H1 (cell line): Measurements from ENCODE around the gene SPOCK1. TPM values are rescaled to one million over a fixed set of nuclear protein-coding genes. Genes with fewer than 3 reads are reported as not detected.

Experiments
- CTCF ChIA-PET: fragments of 300-600 bp; sonication (Branson Sonifier 250); formaldehyde crosslinking; loops from one replicate; lab custom pipeline; 2021; ENCODE audit not compliant: partially characterized antibody; lab: Charles Lee
- POLR2A ChIA-PET: fragments of 300-600 bp; sonication (Branson Sonifier 250); formaldehyde crosslinking; loops from one replicate; lab custom pipeline; 2021; ENCODE audit warnings: inconsistent platforms; ENCODE audit not compliant: partially characterized antibody; lab: Charles Lee
- DNase-seq, 2 experiments: peaks; one replicate each; pipeline versions ENCODE4 v3.0.0 to v3.0.0-alpha.2; 2010 to 2022; ENCODE audit warnings: low spot score in 2 of 2, low read depth in 1 of 2, mixed read lengths in 1 of 2
- FAIRE-seq: peaks from 2 replicates; lab custom pipeline; 2011; peaks lifted over from hg19 to GRCh38; lab: Jason Lieb, UNC
- H2AFZ ChIP-seq: 2 replicates; pipeline ENCODE4 v1.8.1; 2012; ENCODE audit warnings: low read length, inconsistent platforms
- H2AK5ac ChIP-seq: 2 replicates; pipeline ENCODE4 v1.6.1; 2013; ENCODE audit warnings: low read depth, low read length
- H2BK120ac ChIP-seq: replicated peaks from 2 replicates; pipeline ENCODE3; 2013; ENCODE audit warnings: low read depth, low read length, inconsistent platforms
- H2BK12ac ChIP-seq: 2 replicates; pipeline ENCODE4 v1.6.1; 2013; ENCODE audit warnings: low read depth, low read length
- H2BK15ac ChIP-seq: 2 replicates; pipeline ENCODE4 v1.6.1; 2013; ENCODE audit warnings: low read length
- H2BK20ac ChIP-seq: 2 replicates; pipeline ENCODE4 v1.6.1; 2013; ENCODE audit warnings: low read length
- H2BK5ac ChIP-seq: 2 replicates; pipeline ENCODE4 v1.6.1; 2013; ENCODE audit warnings: low read depth, low read length
- H3K14ac ChIP-seq: 2 replicates; pipeline ENCODE4 v1.6.1; 2013; ENCODE audit warnings: inconsistent platforms; ENCODE audit not compliant: insufficient read length
- H3K18ac ChIP-seq: 2 replicates; pipeline ENCODE4 v1.6.1; 2013; ENCODE audit warnings: low read length; ENCODE audit errors: extremely low read depth
- H3K23ac ChIP-seq: 2 replicates; pipeline ENCODE4 v1.6.1; 2013; ENCODE audit warnings: inconsistent platforms; ENCODE audit not compliant: insufficient read length
- H3K23me2 ChIP-seq: 2 replicates; pipeline ENCODE4 v1.6.1; 2013; ENCODE audit warnings: low read depth, low read length
- H3K27ac ChIP-seq: 2 replicates; pipeline ENCODE4 v1.6.1; 2011; ENCODE audit warnings: low read depth, low read length, inconsistent platforms
- H3K27me3 ChIP-seq, 4 experiments: replicated peaks in 1 of 4; 1 replicate in 1 of 4; 2 replicates in 3 of 4; pipeline versions ENCODE4 v1.6.1 to v1.8.1; 2011 to 2013; ENCODE audit warnings: low read length in 3 of 4, mild to moderate bottlenecking in 3 of 4, inconsistent platforms in 2 of 4, mixed read lengths in 2 of 4, moderate library complexity in 1 of 4; ENCODE audit not compliant: control insufficient read depth in 3 of 4, insufficient read depth in 3 of 4; ENCODE audit errors: extremely low read depth in 1 of 4
- H3K36me3 ChIP-seq, 4 experiments: 2 replicates each; pipeline versions ENCODE4 v1.6.1 to v1.8.1; 2011 to 2013; ENCODE audit warnings: mild to moderate bottlenecking in 4 of 4, low read length in 3 of 4, moderate library complexity in 2 of 4, control low read depth in 1 of 4, inconsistent platforms in 1 of 4; ENCODE audit not compliant: insufficient read depth in 4 of 4, control insufficient read depth in 2 of 4
- H3K4ac ChIP-seq: replicated peaks from 2 replicates; pipeline ENCODE3; 2013; ENCODE audit warnings: low read length, low read depth, mixed read lengths, inconsistent platforms; ENCODE audit not compliant: insufficient read length
- H3K4me1 ChIP-seq, 4 experiments: replicated peaks in 1 of 4; 1 replicate in 1 of 4; 2 replicates in 3 of 4; pipeline versions ENCODE4 v1.6.1 to v1.8.1; 2011 to 2013; ENCODE audit warnings: low read length in 3 of 4, inconsistent platforms in 2 of 4, mixed read lengths in 1 of 4; ENCODE audit not compliant: insufficient read depth in 4 of 4, control insufficient read depth in 3 of 4
- H3K4me2 ChIP-seq, 2 experiments: 2 replicates each; pipeline versions ENCODE4 v1.6.1 to v1.8.1; 2011 to 2013; ENCODE audit warnings: low read depth in 2 of 2, low read length in 2 of 2, control low read depth in 1 of 2, inconsistent platforms in 1 of 2, mild to moderate bottlenecking in 1 of 2; ENCODE audit not compliant: insufficient read depth in 1 of 2
- H3K4me3 ChIP-seq, 4 experiments: fragments of 200-600, 300-600 bp in 1 of 4; sonication (generic), shearing (Covaris generic), sonication (Bioruptor Twin) in 1 of 4; 2 replicates each; pipeline versions ENCODE4 v1.5.1 to v1.8.1; 2011 to 2016; ENCODE audit warnings: low read length in 4 of 4, low read depth in 3 of 4, control low read depth in 2 of 4, inconsistent platforms in 2 of 4, mild to moderate bottlenecking in 2 of 4, mixed read lengths in 1 of 4, moderate library complexity in 1 of 4; ENCODE audit not compliant: insufficient read depth in 2 of 4; ENCODE audit errors: extremely low read depth in 1 of 4
- H3K56ac ChIP-seq: replicated peaks from 2 replicates; pipeline ENCODE3; 2013; ENCODE audit warnings: low read depth, mild to moderate bottlenecking, mixed read lengths, low read length, inconsistent platforms; ENCODE audit not compliant: insufficient read length
- H3K79me1 ChIP-seq: 2 replicates; pipeline ENCODE4 v1.6.1; 2013; ENCODE audit warnings: low read depth, low read length, control low read depth
- H3K79me2 ChIP-seq, 2 experiments: 2 replicates each; pipeline versions ENCODE4 v1.6.1 to v1.8.1; 2012 to 2013; ENCODE audit warnings: low read length in 2 of 2, mild to moderate bottlenecking in 2 of 2, inconsistent platforms in 1 of 2; ENCODE audit not compliant: insufficient read depth in 2 of 2, control insufficient read depth in 1 of 2
- H3K9ac ChIP-seq, 4 experiments: replicated peaks in 1 of 4; 1 replicate in 1 of 4; 2 replicates in 3 of 4; pipeline versions ENCODE4 v1.6.1 to v1.8.1; 2011 to 2013; ENCODE audit warnings: low read depth in 3 of 4, low read length in 3 of 4, control low read depth in 2 of 4, mild to moderate bottlenecking in 2 of 4, moderate library complexity in 2 of 4, inconsistent platforms in 1 of 4; ENCODE audit errors: extremely low read depth in 1 of 4
- H3K9me3 ChIP-seq, 2 experiments: 2 replicates each; pipeline versions ENCODE4 v1.6.1 to v1.8.1; 2012 to 2013; ENCODE audit warnings: mild to moderate bottlenecking in 2 of 2, moderate library complexity in 2 of 2, control low read depth in 1 of 2, inconsistent platforms in 1 of 2, low read depth in 1 of 2, low read length in 1 of 2, mixed read lengths in 1 of 2; ENCODE audit not compliant: insufficient read depth in 2 of 2
- H4K20me1 ChIP-seq, 2 experiments: replicated peaks in 1 of 2; 2 replicates each; pipeline versions ENCODE3 to v1.8.1; 2011 to 2013; ENCODE audit warnings: inconsistent platforms in 2 of 2, low read length in 2 of 2, mild to moderate bottlenecking in 1 of 2; ENCODE audit not compliant: insufficient read depth in 2 of 2, control insufficient read depth in 1 of 2
- H4K5ac ChIP-seq: 2 replicates; pipeline ENCODE4 v1.6.1; 2013; ENCODE audit warnings: low read length, low read depth, mixed read lengths, inconsistent platforms; ENCODE audit not compliant: insufficient read length
- H4K8ac ChIP-seq: 2 replicates; pipeline ENCODE4 v1.8.0; 2013; ENCODE audit warnings: mild to moderate bottlenecking, moderate library complexity, low read length, inconsistent platforms; ENCODE audit not compliant: insufficient read depth; ENCODE audit errors: extremely low read depth
- H4K91ac ChIP-seq: replicated peaks from 2 replicates; pipeline ENCODE3; 2013; ENCODE audit warnings: low read length, mixed read lengths, inconsistent platforms; ENCODE audit not compliant: insufficient read length
- BACH1 ChIP-seq: IDR thresholded peaks from 2 replicates; pipeline ENCODE4 v1.6.1; 2012; ENCODE audit warnings: low read length, improper control_type of control experiment
- CBX8 ChIP-seq: fragments of 300-800, 300-1000 bp; sonication (generic); IDR thresholded peaks from 2 replicates; pipeline ENCODE4 v1.7.1; 2016; ENCODE audit warnings: low read depth, low read length, borderline replicate concordance
- CTBP2 ChIP-seq: IDR thresholded peaks from 2 replicates; pipeline ENCODE4 v1.7.0; 2011; ENCODE audit warnings: borderline replicate concordance, mild to moderate bottlenecking, moderate library complexity, mixed read lengths, low read length; ENCODE audit not compliant: insufficient read depth, insufficient read length
- EP300 ChIP-seq, 2 experiments: IDR thresholded peaks; 1 replicate in 1 of 2; 2 replicates in 1 of 2; pipeline ENCODE4 v1.6.1; 2011 to 2012; ENCODE audit warnings: low read depth in 2 of 2, low read length in 2 of 2, mild to moderate bottlenecking in 2 of 2, borderline replicate concordance in 1 of 2, inconsistent platforms in 1 of 2, moderate library complexity in 1 of 2
- MAFK ChIP-seq: IDR thresholded peaks from 2 replicates; pipeline ENCODE4 v1.6.1; 2012; ENCODE audit warnings: low read depth, mild to moderate bottlenecking, improper control_type of control experiment, low read length
- MAX ChIP-seq: IDR thresholded peaks from 2 replicates; pipeline ENCODE4 v1.6.1; 2012; ENCODE audit warnings: inconsistent platforms
- POLR2A ChIP-seq, 2 experiments: IDR thresholded peaks; 1 replicate in 1 of 2; 2 replicates in 1 of 2; pipeline ENCODE4 v1.6.1; 2011; ENCODE audit warnings: low read depth in 2 of 2, low read length in 2 of 2, mild to moderate bottlenecking in 2 of 2; ENCODE audit errors: control extremely low read depth in 1 of 2
- POU5F1 ChIP-seq: IDR thresholded peaks from 2 replicates; pipeline ENCODE4 v1.6.1; 2011; ENCODE audit warnings: low read depth, mild to moderate bottlenecking, low read length, moderate library complexity
- RFX5 ChIP-seq: IDR thresholded peaks from 2 replicates; pipeline ENCODE4 v1.6.1; 2011; ENCODE audit warnings: low read depth, low read length, improper control_type of control experiment, borderline replicate concordance
- RNF2 ChIP-seq: fragments of 200-900, 300-1000 bp; sonication (generic); IDR thresholded peaks from 2 replicates; pipeline ENCODE4 v1.7.1; 2016; ENCODE audit warnings: borderline replicate concordance, low read depth, mild to moderate bottlenecking, antibody characterized with exemption, low read length; ENCODE audit not compliant: poor library complexity, severe bottlenecking; ENCODE audit errors: missing control alignments
- SIN3A ChIP-seq, 2 experiments: IDR thresholded peaks in 1 of 2; conservative IDR thresholded peaks in 1 of 2; 2 replicates each; pipeline ENCODE4 v1.6.1; 2011 to 2012; ENCODE audit warnings: low read length in 2 of 2, improper control_type of control experiment in 1 of 2, low read depth in 1 of 2, mild to moderate bottlenecking in 1 of 2
- SIX5 ChIP-seq: IDR thresholded peaks from 2 replicates; pipeline ENCODE4 v1.6.1; 2011; ENCODE audit warnings: mild to moderate bottlenecking, low read depth, low read length
- SP2 ChIP-seq: IDR thresholded peaks from 2 replicates; pipeline ENCODE4 v1.6.1; 2012; ENCODE audit warnings: mild to moderate bottlenecking, low read length, inconsistent platforms
- WGBS, 2 experiments: shearing (Covaris generic) in 1 of 2; methylation state at CpG; one replicate each; pipeline versions ENCODE4 v1.1.6 to v1.1.7; 2013 to 2015; ENCODE audit warnings: low lambda C conversion rate in 2 of 2, mixed read lengths in 2 of 2, inconsistent platforms in 1 of 2, low coverage in 1 of 2, missing lambda C conversion rate in 1 of 2; ENCODE audit not compliant: insufficient replicate concordance in 2 of 2, insufficient coverage in 1 of 2, insufficient read length in 1 of 2; ENCODE audit errors: extremely low coverage in 1 of 2, missing lambda C conversion rate in 1 of 2; 5-methylcytosine and 5-hydroxymethylcytosine counted together
- polyA plus RNA-seq, 7 experiments: library from polyadenylated mRNA; depleted of rRNA in 3 of 7; stranded (reverse) in 5 of 7; unstranded in 2 of 7; fragments of >200 nt in 5 of 7; fragments of 200-250 nt in 2 of 7; gene quantifications; 1 replicate in 5 of 7; 2 replicates in 1 of 7; 4 replicates in 1 of 7; pipeline versions ENCODE4 v1.2.1 to v1.2.3, GENCODE V29; 2011 to 2013; ENCODE audit warnings: missing spikeins in 2 of 7, mixed read lengths in 2 of 7
- total RNA-seq: library from RNA; stranded (reverse); fragmentation: NEBNext Ultra II Directional; extraction: Animal tissue kit (Norgen Biotek cat#: 25700); gene quantifications from 2 replicates; pipeline ENCODE4 v1.2.1, GENCODE V29; 2021

SPOCK1 gene
- total and polyA plus RNA-seq, 2 of the 8 experiments (the other 6 are each of a cell fraction or from before 2014, with no cell fraction given) = 6.9 to 18.1 TPM

GRCh38 chr5:137191179-137191578, 307.9 kb downstream of the SPOCK1 start:
- CTCF ChIA-PET = interaction anchor here (1.1 kb wide), 1 partner anchor 11 kb away, joined by 6 read pairs; no protein-coding TSS in a partner anchor

More at GRCh38 chr5:137191179-137191578, 307.9 kb downstream of the SPOCK1 start:
- Histone ChIP-seq H2BK5ac (no peak overlapping the region), H2AFZ (no peak overlapping the region), H3K4me3 (no peak overlapping the region), H3K14ac (no peak overlapping the region), H4K5ac (no peak overlapping the region), H3K9ac (no peak overlapping the region), H4K20me1 (no peaks in the 10 kb centered on the region), H3K4ac (no peak overlapping the region), H3K23ac (no peak overlapping the region), H4K8ac (no peak overlapping the region), H3K36me3 (no peaks in the 10 kb centered on the region), H4K91ac (no peak overlapping the region), H2AK5ac (no peak overlapping the region), H3K23me2 (no peaks in the 10 kb centered on the region), H2BK12ac (no peak overlapping the region), H3K27ac (no peak overlapping the region), H3K79me1 (no peaks in the 10 kb centered on the region), H3K4me1 (no peaks in the 10 kb centered on the region), H3K9me3 (no peaks in the 10 kb centered on the region), H3K79me2 (no peaks in the 10 kb centered on the region), H3K4me2 (no peak overlapping the region), H2BK20ac (no peak overlapping the region), H2BK120ac (no peak overlapping the region), H2BK15ac (no peak overlapping the region), H3K27me3 (no peaks in the 10 kb centered on the region), H3K56ac (no peak overlapping the region), H3K18ac (no peak overlapping the region)
- FAIRE-seq (no peak), DNase-seq (no peak)
- WGBS, 2 experiments = 76% methylated on average over 2 of the region's 2 CpGs; no CpG with 5 or more reads in 1 of the 2 experiments
- POLR2A ChIA-PET = no interaction called here
- TF ChIP-seq CBX8 (no peak), EP300 (IDR thresholded peaks at IDR 0.05; ENCODE audit: borderline replicate concordance in 1 of 2, low read depth in 2 of 2, low read length in 2 of 2) (no peak), SIN3A (conservative IDR thresholded peaks at IDR 0.05 in 1 of 2, IDR thresholded peaks at IDR 0.05 in 1 of 2; ENCODE audit: low read depth in 1 of 2, low read length in 2 of 2) (no peak), BACH1 (no peak), MAX (no peak), MAFK (no peak), RFX5 (no peak), POU5F1 (no peak), CTBP2 (no peak), POLR2A (IDR thresholded peaks at IDR 0.05; ENCODE audit: control extremely low read depth in 1 of 2, low read depth in 2 of 2, low read length in 2 of 2) (no peak), SIX5 (no peak), RNF2 (no peak), SP2 (no peak)
